Osteocyte (in vitro differentiated cells): Measurements from ENCODE around the gene CHPT1. TPM values are rescaled to one million over a fixed set of nuclear protein-coding genes. Genes with fewer than 3 reads are reported as not detected.
A peak's percentile ranks its signal among the peaks of the same experiment; 100 is the strongest.

ENCODE experiments used
- DNase-seq: peaks from one replicate; pipeline ENCODE4 v3.0.0; 2021; ENCODE audit warnings: mixed read lengths; ENCODE audit not compliant: unreplicated experiment; ENCODE audit errors: extremely low spot score
- H3K27ac Mint-ChIP-seq: one replicate; pipeline ENCODE4 v1.8.0; 2021; ENCODE audit warnings: mild to moderate bottlenecking, mixed read lengths; ENCODE audit not compliant: unreplicated experiment
- H3K27me3 Mint-ChIP-seq: one replicate; pipeline ENCODE4 v1.8.0; 2021; ENCODE audit warnings: mixed read lengths; ENCODE audit not compliant: unreplicated experiment
- H3K36me3 Mint-ChIP-seq: one replicate; pipeline ENCODE4 v1.8.0; 2021; ENCODE audit warnings: mixed read lengths; ENCODE audit not compliant: unreplicated experiment
- H3K4me1 Mint-ChIP-seq: one replicate; pipeline ENCODE4 v1.8.0; 2021; ENCODE audit warnings: mixed read lengths; ENCODE audit not compliant: unreplicated experiment
- H3K4me3 Mint-ChIP-seq: one replicate; pipeline ENCODE4 v1.8.0; 2021; ENCODE audit warnings: mild to moderate bottlenecking, moderate library complexity, mixed read lengths; ENCODE audit not compliant: unreplicated experiment
- H3K9me3 Mint-ChIP-seq: one replicate; pipeline ENCODE4 v1.8.0; 2021; ENCODE audit warnings: mixed read lengths; ENCODE audit not compliant: unreplicated experiment
- total RNA-seq: library from RNA; stranded (reverse); gene quantifications from 2 replicates; pipeline ENCODE4 v1.2.1, GENCODE V29; 2021
- TF ChIP-seq, protein P1 (sequence below): fragments of 200-600 bp; sonication (generic); IDR thresholded peaks from 2 replicates; pipeline ENCODE4 v1.5.0; 2021; ENCODE audit warnings: antibody characterized with exemption, mild to moderate bottlenecking, moderate library complexity

CHPT1 gene
- total RNA-seq, 1 donor from 2014 or later = 26.7 TPM

DNA sequence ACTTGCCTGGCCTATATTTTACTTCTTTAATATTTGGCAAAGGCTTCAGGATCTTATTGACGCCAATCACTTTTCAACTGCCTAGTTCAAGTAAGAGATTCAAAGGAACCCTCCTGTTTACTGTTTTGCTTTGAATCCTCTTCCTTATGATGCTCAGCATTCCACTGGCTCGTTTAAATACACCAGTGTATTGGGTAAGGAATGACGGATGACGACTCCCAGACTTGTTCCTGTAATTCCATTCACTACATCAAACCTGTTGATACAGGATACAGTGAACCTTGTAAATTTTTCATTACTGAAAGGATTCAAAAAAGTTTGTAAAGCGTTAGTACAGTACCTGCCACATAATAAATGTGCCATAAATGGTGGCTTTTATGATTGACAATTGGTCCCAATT lies 43.5 kb downstream of the CHPT1 start:
- H3K4me3 Mint-ChIP-seq = no peak overlapping the region
- peaks cover 4% of the 10 kb centered on the region for H3K4me1 Mint-ChIP-seq
- H3K9me3 Mint-ChIP-seq = no peaks in the 10 kb centered on the region
- H3K27ac Mint-ChIP-seq = no peak overlapping the region
- no peaks in the 10 kb centered on the region for H3K27me3 Mint-ChIP-seq
- DNase-seq = no peak
- H3K36me3 Mint-ChIP-seq = peaks cover 35% of the 10 kb centered on the region
- TF ChIP-seq, protein P1, sequence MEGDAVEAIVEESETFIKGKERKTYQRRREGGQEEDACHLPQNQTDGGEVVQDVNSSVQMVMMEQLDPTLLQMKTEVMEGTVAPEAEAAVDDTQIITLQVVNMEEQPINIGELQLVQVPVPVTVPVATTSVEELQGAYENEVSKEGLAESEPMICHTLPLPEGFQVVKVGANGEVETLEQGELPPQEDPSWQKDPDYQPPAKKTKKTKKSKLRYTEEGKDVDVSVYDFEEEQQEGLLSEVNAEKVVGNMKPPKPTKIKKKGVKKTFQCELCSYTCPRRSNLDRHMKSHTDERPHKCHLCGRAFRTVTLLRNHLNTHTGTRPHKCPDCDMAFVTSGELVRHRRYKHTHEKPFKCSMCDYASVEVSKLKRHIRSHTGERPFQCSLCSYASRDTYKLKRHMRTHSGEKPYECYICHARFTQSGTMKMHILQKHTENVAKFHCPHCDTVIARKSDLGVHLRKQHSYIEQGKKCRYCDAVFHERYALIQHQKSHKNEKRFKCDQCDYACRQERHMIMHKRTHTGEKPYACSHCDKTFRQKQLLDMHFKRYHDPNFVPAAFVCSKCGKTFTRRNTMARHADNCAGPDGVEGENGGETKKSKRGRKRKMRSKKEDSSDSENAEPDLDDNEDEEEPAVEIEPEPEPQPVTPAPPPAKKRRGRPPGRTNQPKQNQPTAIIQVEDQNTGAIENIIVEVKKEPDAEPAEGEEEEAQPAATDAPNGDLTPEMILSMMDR = no peak

DNA sequence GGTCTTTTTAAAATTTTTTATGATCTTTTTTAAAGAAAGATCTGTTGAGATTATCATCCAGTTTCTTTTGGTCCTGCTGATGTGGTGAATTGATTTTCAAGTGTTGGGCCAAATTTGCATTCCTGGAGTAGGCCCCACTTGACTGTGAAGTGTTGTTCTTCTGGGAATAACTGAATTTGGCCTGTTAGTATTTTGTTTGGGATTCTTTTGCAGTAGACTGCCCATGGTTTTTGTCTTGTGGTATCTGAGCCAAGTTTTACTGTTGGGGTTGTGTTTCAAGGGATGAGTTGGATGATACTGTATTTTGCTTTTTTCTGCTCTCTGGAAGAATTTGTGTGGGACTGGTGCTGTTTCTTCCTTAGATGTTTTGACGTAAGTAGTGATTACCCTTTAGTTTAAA lies 45.8 kb downstream of the CHPT1 start:
- Mint-ChIP-seq H3K27me3 (no peaks in the 10 kb centered on the region), H3K36me3 (peaks cover 37% of the 10 kb centered on the region), H3K9me3 (no peaks in the 10 kb centered on the region), H3K4me3 (no peak overlapping the region), H3K27ac (peak overlapping the region; percentile 24), H3K4me1 (peaks cover 4% of the 10 kb centered on the region)
- no peak for DNase-seq
- TF ChIP-seq, protein P1 = no peak

GRCh38 chr12:101743724-101744472 lies 46.5 kb downstream of the CHPT1 start:
- H3K27ac Mint-ChIP-seq = no peak overlapping the region
- no peaks in the 10 kb centered on the region for H3K27me3 Mint-ChIP-seq
- no peak overlapping the region for H3K4me3 Mint-ChIP-seq
- peaks cover 39% of the 10 kb centered on the region for H3K36me3 Mint-ChIP-seq
- TF ChIP-seq, protein P1 = no peak
- H3K9me3 Mint-ChIP-seq = no peaks in the 10 kb centered on the region
- H3K4me1 Mint-ChIP-seq = peaks cover 4% of the 10 kb centered on the region
- DNase-seq = no peak

- no peaks in the 10 kb centered on the region for H3K27me3 Mint-ChIP-seq
- TF ChIP-seq, protein P1 = no peak
- peaks cover 47% of the 10 kb centered on the region for H3K36me3 Mint-ChIP-seq
- no peaks in the 10 kb centered on the region for H3K9me3 Mint-ChIP-seq
- H3K4me1 Mint-ChIP-seq = peaks cover 4% of the 10 kb centered on the region
- H3K27ac Mint-ChIP-seq = no peak overlapping the region
- H3K4me3 Mint-ChIP-seq = no peak overlapping the region
- DNase-seq = no peak
These were observed 48.0 kb downstream of the CHPT1 start for GRCh38 chr12:101745481-101745880.

DNA sequence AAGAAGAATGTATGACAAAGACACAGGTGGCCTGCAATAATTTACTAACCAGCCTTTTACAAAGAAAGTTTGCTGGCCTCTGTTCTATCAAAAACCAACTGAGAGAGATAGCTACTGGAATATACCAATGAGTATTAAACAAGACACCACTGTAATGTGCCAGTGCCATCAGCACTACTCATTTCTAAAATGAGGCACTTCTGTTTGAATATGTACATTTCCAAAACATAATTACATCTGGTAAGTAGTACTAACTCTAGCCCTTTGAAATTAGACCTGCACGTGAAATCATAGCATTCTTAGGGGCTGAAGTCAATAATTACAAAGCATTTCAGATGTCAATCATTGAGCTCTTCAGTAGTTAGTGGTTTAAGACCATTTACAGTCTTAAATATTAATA lies 48.8 kb downstream of the CHPT1 start:
- peaks cover 4% of the 10 kb centered on the region for H3K4me1 Mint-ChIP-seq
- no peak overlapping the region for H3K27ac Mint-ChIP-seq
- TF ChIP-seq, protein P1 = no peak
- no peak for DNase-seq
- no peak overlapping the region for H3K4me3 Mint-ChIP-seq
- no peaks in the 10 kb centered on the region for H3K27me3 Mint-ChIP-seq
- H3K36me3 Mint-ChIP-seq = peaks cover 46% of the 10 kb centered on the region
- H3K9me3 Mint-ChIP-seq = no peaks in the 10 kb centered on the region
